Activated CD4-positive, alpha-beta T cell treated with anti-CD3 and anti-CD28 coated beads for 4 hours (primary cell): ENCODE results near the gene CCNYL1.

ENCODE experiments used
- DNase-seq, 2 donors: peaks; one replicate each; pipeline ENCODE4 v3.0.0-alpha.2; 2020

Gene CCNYL1

GRCh38 chr2:207801259-207801658 is 89.8 kb downstream of the CCNYL1 start:
- DNase-seq: no peak

GRCh38 chr2:207802650-207803049 is 91.2 kb downstream of the CCNYL1 start:
- DNase-seq: no peak
